ENCODE data around the gene NINJ2. TPM values are rescaled to one million over a fixed set of nuclear protein-coding genes. Genes with fewer than 3 reads are reported as not detected.
A peak's percentile ranks its signal among the peaks of the same experiment; 100 is the strongest.

NINJ2 gene
- total RNA-seq, 1 experiment from 2014 or later, result 1.8 TPM

DNA sequence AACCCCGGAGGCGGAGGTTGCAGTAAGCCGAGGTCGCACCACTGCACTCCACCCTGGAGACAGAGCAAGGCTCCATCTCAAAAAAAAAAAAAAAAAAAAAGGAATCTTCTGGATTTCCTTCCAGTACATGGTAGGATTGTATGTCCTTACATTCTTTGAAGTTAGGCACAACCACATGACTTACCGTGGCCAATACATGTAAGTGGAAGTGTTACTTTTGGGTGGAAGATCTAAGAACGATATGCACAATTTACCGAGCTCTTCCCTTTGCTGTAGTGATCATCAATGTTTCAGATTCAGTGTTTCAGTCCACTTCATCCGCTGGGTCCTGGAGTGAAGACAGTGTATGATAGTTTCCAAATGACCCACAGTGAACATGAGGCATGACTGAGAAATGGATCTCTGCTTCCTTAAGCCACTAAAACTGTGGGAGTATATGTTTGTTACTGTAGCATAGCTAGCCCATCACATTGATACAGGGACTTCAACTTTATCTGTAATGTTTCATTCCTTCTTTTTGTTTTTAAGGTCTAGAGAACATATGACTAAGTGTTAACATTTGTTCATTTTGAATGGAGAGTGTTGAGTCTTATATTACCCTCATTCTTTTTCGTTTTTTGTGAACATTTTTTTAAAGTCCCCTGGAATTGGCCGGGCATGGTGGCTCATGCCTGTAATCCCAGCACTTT lies 18.5 kb upstream of the NINJ2 start:
- H4K20me1 ChIP-seq (ENCODE audit: insufficient read depth, low read depth, low read length), result no peaks in the 10 kb centered on the region
- no peak overlapping the region for H2AFZ ChIP-seq (ENCODE audit: low read length)
- H3K4me1 ChIP-seq (ENCODE audit: low read length), result peaks cover 20% of the 10 kb centered on the region
- H3K4me2 ChIP-seq (ENCODE audit: low read depth, low read length, poor library complexity, severe bottlenecking), result no peak overlapping the region
- H3K79me2 ChIP-seq (ENCODE audit: low read length), result no peaks in the 10 kb centered on the region
- H3K36me3 ChIP-seq (ENCODE audit: insufficient read depth, low read length), result no peaks in the 10 kb centered on the region
- H3K9me3 ChIP-seq (ENCODE audit: low read length), result no peaks in the 10 kb centered on the region
- no peak overlapping the region for H3K4me3 ChIP-seq (ENCODE audit: low read length)
- H3K9me2 ChIP-seq (replicated peaks; ENCODE audit: insufficient read depth, low read length), result no peaks in the 10 kb centered on the region
- H3K9ac ChIP-seq (ENCODE audit: low read length), result no peak overlapping the region
- no peak for DNase-seq
- no peak overlapping the region for H3K27ac ChIP-seq (ENCODE audit: low read length)
- no peaks in the 10 kb centered on the region for H3K27me3 ChIP-seq (ENCODE audit: low read length)

DNA sequence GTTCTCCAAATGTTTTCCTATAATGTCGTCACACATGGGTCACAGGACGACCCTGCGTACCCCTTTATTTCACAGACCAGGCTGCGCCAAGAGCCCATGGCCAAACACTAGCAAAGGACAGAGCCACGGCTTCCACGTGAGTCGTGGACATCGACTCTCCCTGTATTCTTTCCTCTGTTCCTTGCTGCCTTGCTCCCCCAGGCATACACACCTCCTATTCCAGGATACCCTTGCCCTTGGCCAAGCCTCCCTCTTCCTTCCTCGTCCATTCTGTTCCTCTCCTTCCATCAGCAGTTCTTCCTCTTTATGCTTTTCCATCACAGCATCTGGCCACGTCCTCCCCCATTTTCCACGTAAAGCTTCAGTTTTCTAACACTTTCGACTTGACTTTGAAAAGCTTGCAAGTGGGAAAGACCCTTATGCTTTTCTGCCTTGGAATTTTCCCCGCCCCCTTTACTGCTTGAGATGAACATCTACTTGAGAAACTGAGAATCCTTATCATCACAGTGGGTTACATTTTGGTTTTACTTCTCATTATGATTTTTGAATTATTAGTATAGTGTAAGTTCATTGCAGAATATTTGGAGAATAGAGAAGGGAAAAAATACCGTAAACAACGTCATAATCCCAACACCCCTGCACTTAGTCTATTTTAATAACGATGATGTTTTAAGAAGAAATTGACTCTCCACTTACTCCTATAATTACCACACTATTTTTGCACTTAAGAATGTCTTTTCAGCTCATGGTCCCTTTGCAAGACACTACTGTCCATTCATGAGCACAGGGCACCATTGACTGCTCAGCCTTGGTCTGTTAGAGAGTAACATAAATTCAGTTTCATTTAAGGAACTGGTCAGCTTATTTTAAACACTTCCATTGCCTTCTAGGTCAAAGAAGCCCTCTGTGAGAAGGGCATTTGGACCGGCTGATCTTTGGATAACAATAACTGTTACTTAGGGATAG lies 15.8 kb upstream of the NINJ2 start:
- DNase-seq, result no peak

DNA sequence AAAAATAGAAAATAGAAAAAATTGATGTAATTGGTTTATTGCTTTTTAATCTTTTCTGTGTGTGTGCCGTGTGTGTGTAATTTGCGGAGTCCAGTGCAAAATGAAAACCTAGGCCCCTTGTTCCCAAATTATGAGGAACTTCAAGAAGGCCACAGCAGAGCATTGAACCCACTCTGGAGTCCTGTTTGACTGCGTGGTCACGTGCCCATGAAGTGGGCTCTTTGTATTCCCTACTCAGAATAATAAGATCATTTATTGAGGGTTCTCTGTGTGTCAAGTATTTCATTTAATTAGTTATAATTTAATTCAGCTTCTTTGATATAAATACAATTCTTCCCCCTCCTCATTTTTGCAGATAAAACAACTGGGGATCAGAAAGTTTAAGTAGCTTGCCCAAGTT lies 12.3 kb upstream of the NINJ2 start:
- Histone ChIP-seq H3K27ac (ENCODE audit: low read length) (no peak overlapping the region), H3K9ac (ENCODE audit: low read length) (no peak overlapping the region)

More for the DNA sequence above, 15.8 kb upstream of the NINJ2 start:
- no peaks in the 10 kb centered on the region for H3K9me3 ChIP-seq (ENCODE audit: low read length)
- H3K9ac ChIP-seq (ENCODE audit: low read length), result no peak overlapping the region
- H3K27me3 ChIP-seq (ENCODE audit: low read length), result no peaks in the 10 kb centered on the region
- H3K4me3 ChIP-seq (ENCODE audit: low read length), result no peak overlapping the region
- H4K20me1 ChIP-seq (ENCODE audit: insufficient read depth, low read depth, low read length), result no peaks in the 10 kb centered on the region
- H3K36me3 ChIP-seq (ENCODE audit: insufficient read depth, low read length), result no peaks in the 10 kb centered on the region
- H3K27ac ChIP-seq (ENCODE audit: low read length), result no peak overlapping the region
- no peaks in the 10 kb centered on the region for H3K79me2 ChIP-seq (ENCODE audit: low read length)
- peaks cover 25% of the 10 kb centered on the region for H3K4me1 ChIP-seq (ENCODE audit: low read length)
- H2AFZ ChIP-seq (ENCODE audit: low read length), result no peak overlapping the region
- no peak overlapping the region for H3K4me2 ChIP-seq (ENCODE audit: low read depth, low read length, poor library complexity, severe bottlenecking)
- no peaks in the 10 kb centered on the region for H3K9me2 ChIP-seq (replicated peaks; ENCODE audit: insufficient read depth, low read length)

DNA sequence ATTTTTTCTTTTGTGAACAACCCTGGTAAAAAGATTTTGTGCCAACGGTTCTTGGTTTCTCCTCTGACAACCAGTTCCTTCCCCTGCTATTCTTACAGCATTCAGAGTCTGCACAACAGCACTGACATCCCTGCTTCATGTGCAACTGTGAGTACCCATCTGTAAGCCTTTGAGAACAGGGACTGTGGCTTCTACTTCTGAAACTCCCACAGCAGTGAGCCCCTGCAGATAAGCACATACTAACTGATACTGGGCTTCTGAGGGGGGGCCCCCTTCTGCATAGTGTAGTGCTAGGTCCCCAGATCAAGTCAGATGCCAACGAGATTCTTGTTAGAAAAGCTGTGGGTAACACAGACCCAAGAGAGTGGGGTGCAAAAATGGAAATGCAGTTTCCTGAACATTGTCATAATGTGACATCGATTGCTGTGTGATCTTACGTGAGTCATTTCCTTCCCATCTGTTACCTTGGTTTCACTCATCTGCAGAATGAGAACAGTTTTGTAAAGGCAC lies 11.1 kb upstream of the NINJ2 start:
- Histone ChIP-seq H4K20me1 (ENCODE audit: insufficient read depth, low read depth, low read length) (no peaks in the 10 kb centered on the region), H3K9me2 (replicated peaks; ENCODE audit: insufficient read depth, low read length) (no peaks in the 10 kb centered on the region), H3K4me3 (ENCODE audit: low read length) (peak overlapping the region; percentile 54), H3K4me1 (ENCODE audit: low read length) (peaks cover 39% of the 10 kb centered on the region), H3K4me2 (ENCODE audit: low read depth, low read length, poor library complexity, severe bottlenecking) (peak overlapping the region; percentile 63), H3K79me2 (ENCODE audit: low read length) (no peaks in the 10 kb centered on the region), H2AFZ (ENCODE audit: low read length) (peak overlapping the region; percentile 92), H3K9ac (ENCODE audit: low read length) (peak overlapping the region; percentile 61), H3K27ac (ENCODE audit: low read length) (peak overlapping the region; percentile 85), H3K27me3 (ENCODE audit: low read length) (no peaks in the 10 kb centered on the region), H3K36me3 (ENCODE audit: insufficient read depth, low read length) (no peaks in the 10 kb centered on the region), H3K9me3 (ENCODE audit: low read length) (no peaks in the 10 kb centered on the region)
- peak; percentile 72 for DNase-seq

More for the DNA sequence above, 12.3 kb upstream of the NINJ2 start:
- H2AFZ ChIP-seq (ENCODE audit: low read length), result no peak overlapping the region
- H3K9me2 ChIP-seq (replicated peaks; ENCODE audit: insufficient read depth, low read length), result no peaks in the 10 kb centered on the region
- no peaks in the 10 kb centered on the region for H3K36me3 ChIP-seq (ENCODE audit: insufficient read depth, low read length)
- no peaks in the 10 kb centered on the region for H3K27me3 ChIP-seq (ENCODE audit: low read length)
- no peak for DNase-seq
- H3K4me1 ChIP-seq (ENCODE audit: low read length), result peaks cover 39% of the 10 kb centered on the region
- H3K4me2 ChIP-seq (ENCODE audit: low read depth, low read length, poor library complexity, severe bottlenecking), result no peak overlapping the region
- no peaks in the 10 kb centered on the region for H4K20me1 ChIP-seq (ENCODE audit: insufficient read depth, low read depth, low read length)
- no peaks in the 10 kb centered on the region for H3K79me2 ChIP-seq (ENCODE audit: low read length)
- H3K4me3 ChIP-seq (ENCODE audit: low read length), result no peak overlapping the region
- H3K9me3 ChIP-seq (ENCODE audit: low read length), result no peaks in the 10 kb centered on the region

DNA sequence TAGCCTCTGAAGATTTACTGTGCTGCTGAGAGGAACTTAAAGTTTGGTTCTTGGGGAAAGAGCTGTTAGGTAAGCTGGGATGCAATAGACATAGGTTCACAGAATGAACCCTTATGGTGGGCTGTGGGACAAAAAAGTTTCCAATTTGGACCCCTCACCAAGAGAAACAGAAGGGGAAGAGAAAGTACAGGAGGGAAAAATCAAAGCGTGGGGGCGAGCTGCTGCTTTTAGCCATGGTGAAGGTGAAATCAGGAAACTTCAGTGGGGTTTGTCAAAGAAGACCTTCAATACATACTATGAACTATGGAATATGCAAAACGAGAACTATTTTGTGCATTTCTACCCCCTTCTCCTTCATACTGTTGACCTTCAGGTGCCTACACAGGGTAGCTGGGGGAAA lies 10.6 kb upstream of the NINJ2 start:
- Histone ChIP-seq H3K36me3 (ENCODE audit: insufficient read depth, low read length) (no peaks in the 10 kb centered on the region), H3K9me3 (ENCODE audit: low read length) (no peaks in the 10 kb centered on the region), H3K27ac (ENCODE audit: low read length) (peak overlapping the region; percentile 85), H3K9me2 (replicated peaks; ENCODE audit: insufficient read depth, low read length) (no peaks in the 10 kb centered on the region), H3K4me3 (ENCODE audit: low read length) (peak overlapping the region; percentile 54), H4K20me1 (ENCODE audit: insufficient read depth, low read depth, low read length) (no peaks in the 10 kb centered on the region), H3K9ac (ENCODE audit: low read length) (peak overlapping the region; percentile 61), H3K4me1 (ENCODE audit: low read length) (peaks cover 39% of the 10 kb centered on the region), H3K27me3 (ENCODE audit: low read length) (no peaks in the 10 kb centered on the region), H3K4me2 (ENCODE audit: low read depth, low read length, poor library complexity, severe bottlenecking) (peak overlapping the region; percentile 63), H2AFZ (ENCODE audit: low read length) (peak overlapping the region; percentile 92), H3K79me2 (ENCODE audit: low read length) (no peaks in the 10 kb centered on the region)
- DNase-seq, result no peak

GRCh38 chr12:669576-669945 lies 6.3 kb upstream of the NINJ2 start:
- peaks cover 57% of the 10 kb centered on the region for H3K4me1 ChIP-seq (ENCODE audit: low read length)
- H2AFZ ChIP-seq (ENCODE audit: low read length), result no peak overlapping the region
- H3K27ac ChIP-seq (ENCODE audit: low read length), result no peak overlapping the region
- no peak overlapping the region for H3K9ac ChIP-seq (ENCODE audit: low read length)
- H3K27me3 ChIP-seq (ENCODE audit: low read length), result no peaks in the 10 kb centered on the region
- no peak overlapping the region for H3K4me3 ChIP-seq (ENCODE audit: low read length)
- no peak overlapping the region for H3K4me2 ChIP-seq (ENCODE audit: low read depth, low read length, poor library complexity, severe bottlenecking)
- no peaks in the 10 kb centered on the region for H4K20me1 ChIP-seq (ENCODE audit: insufficient read depth, low read depth, low read length)
- H3K36me3 ChIP-seq (ENCODE audit: insufficient read depth, low read length), result no peaks in the 10 kb centered on the region
- H3K9me3 ChIP-seq (ENCODE audit: low read length), result no peaks in the 10 kb centered on the region
- H3K79me2 ChIP-seq (ENCODE audit: low read length), result no peaks in the 10 kb centered on the region
- no peak for DNase-seq
- no peaks in the 10 kb centered on the region for H3K9me2 ChIP-seq (replicated peaks; ENCODE audit: insufficient read depth, low read length)

DNA sequence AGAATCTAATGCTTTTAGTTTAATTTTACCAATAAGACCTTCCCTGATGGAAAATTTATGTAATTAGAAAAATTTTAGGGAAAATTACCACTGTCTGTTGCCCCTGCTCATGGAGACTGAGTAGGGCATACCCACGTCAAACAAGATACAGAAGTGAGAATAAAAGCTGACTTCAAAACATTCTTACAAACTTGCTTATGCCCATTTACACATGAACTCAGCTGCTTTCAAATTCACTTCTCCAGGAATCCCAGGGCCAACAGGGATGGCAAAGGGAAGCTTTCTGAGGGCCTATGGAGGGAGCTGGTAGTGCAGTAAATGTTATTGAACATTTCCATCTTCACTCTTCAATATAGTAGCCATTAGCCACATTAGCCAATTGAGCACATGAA lies 4.8 kb upstream of the NINJ2 start:
- Histone ChIP-seq H3K9me2 (replicated peaks; ENCODE audit: insufficient read depth, low read length) (no peaks in the 10 kb centered on the region), H3K27me3 (ENCODE audit: low read length) (no peaks in the 10 kb centered on the region), H3K9ac (ENCODE audit: low read length) (no peak overlapping the region), H2AFZ (ENCODE audit: low read length) (peak overlapping the region; percentile 41; the same call in 1 of the 2 replicates), H3K36me3 (ENCODE audit: insufficient read depth, low read length) (no peaks in the 10 kb centered on the region), H3K27ac (ENCODE audit: low read length) (no peak overlapping the region), H4K20me1 (ENCODE audit: insufficient read depth, low read depth, low read length) (no peaks in the 10 kb centered on the region), H3K4me3 (ENCODE audit: low read length) (no peak overlapping the region), H3K79me2 (ENCODE audit: low read length) (no peaks in the 10 kb centered on the region), H3K4me2 (ENCODE audit: low read depth, low read length, poor library complexity, severe bottlenecking) (no peak overlapping the region), H3K4me1 (ENCODE audit: low read length) (peaks cover 57% of the 10 kb centered on the region), H3K9me3 (ENCODE audit: low read length) (no peaks in the 10 kb centered on the region)
- no peak for DNase-seq

- Histone ChIP-seq H3K9me2 (replicated peaks; ENCODE audit: insufficient read depth, low read length) (no peaks in the 10 kb centered on the region), H3K79me2 (ENCODE audit: low read length) (no peaks in the 10 kb centered on the region), H3K9ac (ENCODE audit: low read length) (peak overlapping the region; percentile 29; the same call in 1 of the 2 replicates), H3K4me2 (ENCODE audit: low read depth, low read length, poor library complexity, severe bottlenecking) (peak overlapping the region; percentile 60), H4K20me1 (ENCODE audit: insufficient read depth, low read depth, low read length) (no peaks in the 10 kb centered on the region), H3K4me1 (ENCODE audit: low read length) (peaks cover 54% of the 10 kb centered on the region), H3K9me3 (ENCODE audit: low read length) (no peaks in the 10 kb centered on the region), H3K27ac (ENCODE audit: low read length) (no peak overlapping the region), H3K36me3 (ENCODE audit: insufficient read depth, low read length) (no peaks in the 10 kb centered on the region), H2AFZ (ENCODE audit: low read length) (peak overlapping the region; percentile 96), H3K27me3 (ENCODE audit: low read length) (no peaks in the 10 kb centered on the region), H3K4me3 (ENCODE audit: low read length) (peak overlapping the region; percentile 21; the same call in 1 of the 2 replicates)
- peak; percentile 68 for DNase-seq
Measured at GRCh38 chr12:666766-667308, 3.6 kb upstream of the NINJ2 start.
